RPMI7951 (cell line): ENCODE results near the gene IARS2. TPM values are rescaled to one million over a fixed set of nuclear protein-coding genes. Genes with fewer than 3 reads are reported as not detected.
"Not testable (repeated sequence)": the region's sequence is repeated elsewhere in the genome, so short reads cannot be mapped to it uniquely, and the experiment has no call there.

Experiments
- DNase-seq: peaks from one replicate; pipeline ENCODE4 v3.0.0-alpha.2; 2012; ENCODE audit warnings: low read depth
- total RNA-seq: library from RNA; depleted of rRNA; stranded (reverse); fragments of >200 nt; shearing (Covaris generic); gene quantifications from 2 replicates; pipeline ENCODE4 v1.2.3, GENCODE V29; 2014; rRNA removed

IARS2 gene
- 77.2 and 81.0 TPM in 2 replicates for total RNA-seq

DNA sequence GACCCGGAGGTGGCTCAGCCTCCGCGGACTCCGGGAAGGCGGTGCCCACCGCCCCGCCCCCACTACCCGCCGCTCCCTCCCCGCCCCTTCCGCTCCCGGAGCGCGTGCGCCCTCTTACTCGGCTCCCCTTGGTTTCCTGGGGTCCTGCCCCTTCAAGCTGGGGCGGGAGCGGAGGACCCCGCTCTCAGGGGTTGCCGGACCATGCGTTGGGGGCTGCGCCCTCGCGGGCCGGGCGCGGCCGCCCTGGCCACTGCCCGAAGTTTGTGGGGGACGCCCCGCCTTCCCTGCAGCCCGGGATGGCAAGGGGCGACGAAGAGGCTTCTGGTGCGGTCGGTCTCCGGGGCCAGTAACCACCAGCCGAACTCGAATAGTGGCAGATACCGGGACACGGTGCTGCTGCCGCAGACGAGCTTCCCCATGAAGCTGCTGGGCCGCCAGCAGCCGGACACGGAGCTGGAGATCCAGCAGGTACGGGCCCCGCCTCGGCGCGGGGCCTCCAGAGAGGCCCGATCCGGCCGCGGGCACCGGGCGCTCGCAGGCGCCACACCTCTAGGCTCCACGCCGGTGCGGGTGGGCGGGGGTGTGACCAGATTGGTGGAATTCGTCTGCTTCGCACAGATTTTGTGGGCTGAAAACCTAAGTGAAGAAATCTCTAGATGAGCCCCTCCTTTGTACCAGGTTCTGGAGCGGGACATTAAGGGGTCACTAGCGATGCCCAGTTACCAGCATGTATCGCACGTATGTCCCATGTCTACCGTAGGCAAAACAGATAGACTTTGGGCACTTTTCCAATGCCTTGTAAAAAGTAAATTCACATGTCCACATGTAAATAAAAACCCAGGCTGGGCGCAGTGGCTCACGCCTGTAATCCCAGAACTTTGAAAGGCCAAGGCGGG, at the start of gene IARS2:
IARS2 (plus strand) TSS at position 117 of the 896 bp plus-strand sequence; CDS start at position 202, 85 bp downstream.
- peak; percentile 80 for DNase-seq

DNA sequence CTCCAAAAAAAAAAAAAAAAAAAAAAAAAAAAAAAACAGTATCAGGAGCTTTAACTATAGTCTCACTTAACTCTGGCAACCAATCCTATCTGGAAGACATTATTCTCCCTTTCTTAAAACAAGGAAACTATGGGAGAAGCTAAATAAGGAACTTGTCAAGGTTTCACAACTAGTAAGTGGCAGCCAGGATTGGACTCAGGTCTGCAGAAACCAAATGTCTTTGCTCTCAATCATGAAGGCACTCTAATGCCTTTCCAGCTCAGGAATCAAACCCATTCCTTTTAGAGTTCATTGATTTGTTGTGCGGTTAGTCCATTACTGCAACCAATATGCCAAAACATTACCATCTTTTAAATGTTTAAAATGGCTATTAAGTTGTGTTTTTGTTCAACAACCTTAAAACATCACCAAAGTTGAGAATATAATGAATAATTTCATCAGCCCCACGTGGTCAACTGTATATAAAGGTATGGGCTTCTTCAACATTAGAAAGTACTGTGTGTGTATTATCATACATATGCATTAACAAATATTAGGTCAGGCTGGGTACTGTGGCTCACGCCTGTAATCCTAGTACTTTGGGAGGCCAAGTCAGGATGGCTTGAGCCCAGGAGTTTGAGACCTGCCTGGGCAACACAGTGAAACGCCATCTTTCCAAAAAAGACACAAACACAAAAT, 49.1 kb upstream of the IARS2 start:
- DNase-seq: no peak

DNA sequence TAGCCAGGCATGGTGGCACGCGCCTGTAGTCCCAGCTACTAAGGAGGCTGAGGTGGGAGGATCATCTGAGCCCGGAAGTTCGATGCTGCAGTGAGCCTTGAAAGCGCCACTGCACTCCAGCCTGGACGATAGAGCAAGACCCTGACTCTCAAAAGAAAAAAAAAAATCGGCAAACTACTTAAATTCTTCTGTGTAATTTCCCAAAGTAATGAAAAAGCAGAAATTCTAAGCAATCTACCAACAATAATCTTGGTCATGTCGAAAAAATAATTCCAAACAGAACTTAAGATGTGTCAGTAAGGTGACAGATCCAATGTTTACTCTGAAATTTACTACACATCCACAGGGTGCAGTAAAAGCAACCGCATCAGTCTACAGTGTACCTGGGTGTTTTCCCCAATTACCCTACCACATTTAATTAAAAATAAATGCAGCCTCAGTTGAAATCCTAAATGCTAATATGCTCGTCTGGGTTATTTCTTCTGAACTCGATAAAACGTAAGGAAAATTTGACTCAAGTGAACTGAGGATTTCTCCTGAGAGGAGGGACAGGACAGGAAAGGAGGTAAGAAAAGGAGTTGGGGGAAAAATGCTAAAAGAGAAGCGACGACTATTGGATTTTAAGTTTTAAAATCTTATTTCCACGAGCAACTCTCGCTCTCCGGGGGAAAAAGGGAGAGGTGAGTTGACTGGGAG, 48.4 kb upstream of the IARS2 start:
- DNase-seq: peak; percentile 9

DNA sequence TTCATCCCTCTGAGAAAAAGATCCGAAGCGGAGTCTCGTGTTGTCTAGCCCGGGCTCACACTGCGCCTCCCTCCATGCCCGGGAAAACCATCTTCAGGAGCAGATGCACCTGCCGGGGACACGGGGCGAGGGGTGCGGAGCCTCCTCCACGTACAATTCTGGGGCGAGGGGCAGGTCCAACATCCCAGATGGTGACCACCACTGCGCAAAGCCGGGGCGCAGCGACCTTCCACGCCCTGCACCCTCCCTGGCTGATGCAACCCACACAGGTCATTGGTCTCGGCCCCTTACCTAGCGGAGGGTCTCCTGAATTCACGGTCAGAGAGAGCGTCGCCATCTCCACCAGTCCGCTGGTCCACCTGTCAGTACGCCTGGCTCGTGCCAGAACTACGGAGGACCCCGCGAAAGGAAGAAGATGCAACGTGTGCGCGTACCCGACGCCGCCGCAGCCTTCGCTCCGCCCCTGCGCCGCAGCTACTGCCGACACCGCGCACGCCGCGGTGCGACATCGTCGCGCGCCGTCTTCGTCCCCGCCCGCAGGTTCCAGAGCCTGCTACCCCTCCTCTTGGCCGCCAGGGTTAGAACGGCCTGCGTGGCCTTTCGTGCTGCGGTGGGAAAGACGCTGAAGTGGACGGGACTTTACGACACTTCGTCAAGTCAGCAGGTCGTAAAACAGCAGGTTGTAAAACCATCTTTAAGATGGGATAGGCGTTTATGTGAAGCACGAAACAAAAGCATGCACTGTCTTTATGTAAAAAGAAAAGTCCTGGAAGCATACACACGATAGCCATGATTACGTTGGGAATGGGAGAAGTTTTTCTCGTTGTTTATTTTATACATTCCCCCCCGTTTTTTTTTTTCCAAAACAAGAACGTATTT, 47.6 kb upstream of the IARS2 start, which contains the start of gene EPRS1:
EPRS1 (minus strand) TSS at position 454 of the 879 bp plus-strand sequence; CDS start at position 337, 117 bp downstream.
- DNase-seq: peak; percentile 98

DNA sequence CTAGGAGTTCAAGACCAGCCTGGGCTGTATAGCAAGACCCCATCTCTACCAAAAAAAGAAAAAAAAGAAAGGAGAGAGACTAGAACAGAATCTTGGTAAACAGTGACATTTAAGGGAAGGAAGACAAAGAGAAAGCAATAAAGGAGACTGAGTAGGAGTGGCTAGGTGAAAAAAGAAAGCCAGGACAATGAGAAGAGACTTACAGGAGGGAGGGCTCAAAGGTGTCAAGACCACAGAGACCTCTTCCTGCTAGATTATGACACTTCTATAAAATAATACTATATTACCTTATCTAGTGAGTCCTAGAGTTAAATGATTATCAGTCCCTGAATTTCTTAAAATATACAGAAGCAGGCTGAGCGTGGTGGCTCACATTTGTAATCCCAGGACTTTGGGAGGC, 37.6 kb upstream of the IARS2 start:
- DNase-seq: no peak

GRCh38 chr1:220060876-220061275, 33.1 kb upstream of the IARS2 start:
- DNase-seq: no peak

DNA sequence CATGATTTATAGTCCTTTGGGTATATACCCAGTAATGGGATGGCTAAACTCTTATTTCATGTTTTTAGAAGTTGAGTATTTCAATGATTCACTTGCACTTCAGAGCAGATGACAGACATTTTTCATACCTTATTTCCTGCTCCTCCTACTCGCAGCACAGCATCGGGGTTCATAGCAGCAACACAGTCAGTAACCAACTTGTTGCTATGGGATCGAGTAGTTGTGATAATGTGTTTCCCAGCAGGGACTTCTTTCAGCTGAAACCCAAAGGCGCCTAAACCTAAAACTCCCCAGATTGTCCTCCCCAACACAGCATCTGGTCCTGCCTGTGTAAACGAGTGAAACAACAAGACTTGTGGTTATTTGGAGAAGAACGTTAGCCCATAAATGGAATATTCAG, 31.3 kb upstream of the IARS2 start:
- no peak for DNase-seq

DNA sequence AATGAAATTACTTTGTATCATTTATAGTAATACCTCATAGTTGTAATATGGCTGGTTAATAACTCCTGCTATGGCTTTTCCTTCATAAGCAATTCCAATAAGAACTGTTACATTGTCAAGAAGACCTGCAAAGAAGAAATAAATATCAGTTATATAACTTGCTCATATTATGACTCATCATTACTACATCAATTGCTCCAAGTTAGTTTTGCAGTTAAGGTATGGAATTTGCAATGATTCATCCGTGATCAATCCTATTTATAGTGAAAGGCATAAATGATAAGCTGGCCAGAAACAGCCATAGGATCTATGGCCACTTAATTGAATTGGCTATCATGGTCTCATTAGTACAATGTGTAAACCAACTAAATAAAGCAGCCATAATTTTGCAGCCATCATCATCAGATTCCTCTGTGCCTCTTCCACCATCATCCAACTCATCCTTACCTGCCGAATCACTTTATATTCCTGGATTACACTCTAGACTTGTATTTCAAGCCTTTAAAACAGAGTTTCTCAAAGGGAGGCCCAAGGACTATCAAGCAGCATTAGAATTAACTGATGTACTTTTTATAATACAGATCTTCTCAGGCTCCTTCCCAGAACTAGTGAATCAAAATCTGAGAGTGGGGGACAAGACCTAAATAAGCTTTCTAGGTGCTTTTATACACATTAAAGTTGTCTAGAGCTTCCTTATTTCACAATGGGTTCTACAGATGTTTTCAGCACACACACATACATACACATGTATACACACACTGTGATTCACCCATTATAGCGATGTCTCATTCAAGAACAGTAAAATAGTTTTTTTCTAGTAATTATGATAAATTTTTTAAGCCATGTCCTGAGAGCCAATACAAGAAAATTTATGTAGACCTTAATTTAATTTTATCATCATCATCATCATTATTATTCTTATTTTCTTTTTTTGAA, 26.4 kb upstream of the IARS2 start:
- DNase-seq: no peak

DNA sequence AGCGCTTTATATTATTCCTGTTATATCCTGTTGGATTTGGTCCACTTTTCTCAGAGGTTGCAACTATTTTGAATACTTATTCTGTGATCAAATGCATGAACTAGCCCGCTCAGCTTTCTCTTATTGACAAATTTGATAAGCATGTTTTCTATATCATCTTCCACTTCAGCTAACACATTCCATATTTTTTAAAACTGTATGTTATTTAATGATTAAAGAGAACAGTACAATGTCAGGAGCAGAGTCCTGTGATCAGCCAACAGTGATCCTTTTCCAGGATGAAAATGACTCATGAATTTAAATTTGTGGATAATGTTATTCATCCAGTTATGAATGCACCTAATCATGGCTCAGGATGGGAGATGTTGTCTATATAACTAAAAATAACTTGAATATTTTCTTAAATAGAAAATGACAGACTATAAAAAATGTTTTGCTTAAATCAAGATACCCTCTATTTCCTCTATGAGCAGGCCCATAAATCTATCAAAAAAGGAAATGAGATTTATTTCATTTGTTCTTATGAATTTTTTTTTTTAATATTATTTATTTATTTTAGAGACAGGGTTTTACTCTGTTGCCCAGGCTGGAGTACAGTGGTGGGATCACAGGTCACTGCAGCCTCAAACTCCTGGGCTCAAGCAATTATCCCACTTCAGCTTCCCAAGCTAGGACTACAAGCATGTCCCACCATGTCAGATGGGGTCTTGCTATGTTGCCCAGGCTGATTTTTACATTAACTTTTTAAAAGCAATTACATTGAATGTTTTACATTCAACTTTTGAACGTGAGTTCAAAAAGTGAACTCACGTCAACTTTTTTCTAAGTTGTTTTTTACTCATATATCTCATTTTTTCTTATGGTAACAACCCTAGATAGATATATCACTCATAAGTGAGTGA, 16.8 kb upstream of the IARS2 start:
- DNase-seq: no peak

GRCh38 chr1:220077887-220078286, 16.0 kb upstream of the IARS2 start:
- DNase-seq: no peak

DNA sequence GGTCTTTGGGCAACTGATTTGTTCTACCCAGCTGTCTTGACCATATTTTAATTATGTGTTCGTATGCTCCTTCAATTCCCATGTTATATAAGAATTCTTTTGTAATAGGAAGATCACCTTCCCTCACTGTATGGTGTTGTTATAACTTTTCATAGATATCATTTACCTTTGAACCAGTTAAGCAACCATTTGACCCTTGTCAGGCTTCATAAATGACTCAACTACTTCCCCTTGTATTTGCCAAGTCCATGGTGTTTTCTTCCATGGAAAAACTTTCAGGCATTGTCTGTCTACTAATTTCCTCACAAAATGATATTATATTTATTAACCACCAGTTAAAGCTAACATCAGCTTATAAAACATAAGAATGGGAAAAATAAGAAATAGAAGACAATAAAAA, 9.5 kb upstream of the IARS2 start:
- no peak for DNase-seq

DNA sequence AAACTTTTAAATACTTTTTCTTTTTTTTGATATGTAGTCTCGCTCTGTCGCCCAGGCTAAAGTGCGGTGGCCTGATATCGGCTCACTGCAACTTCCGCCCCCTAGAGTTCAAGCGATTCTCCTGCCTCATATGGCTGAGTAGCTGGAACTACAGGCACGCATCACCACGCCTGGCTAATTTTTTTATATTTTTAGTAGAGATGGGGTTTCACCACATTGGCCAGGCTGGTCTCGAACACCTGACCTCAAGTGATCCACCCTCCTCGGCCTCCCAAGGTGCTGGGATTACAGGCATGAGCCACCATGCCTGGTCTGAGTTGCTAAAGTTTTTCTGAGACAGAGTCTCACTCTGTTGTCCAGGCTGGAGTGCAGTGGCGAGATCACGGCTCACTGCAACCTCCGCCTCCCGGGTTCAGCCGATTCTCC, 7.7 kb upstream of the IARS2 start:
- not testable (repeated sequence) for DNase-seq

GRCh38 chr1:220089650-220090556, 4.0 kb upstream of the IARS2 start, which contains the start of gene BPNT1:
BPNT1 (minus strand) TSS chr1:220089788; CDS start chr1:220079846, 9,942 bp downstream.
- DNase-seq: peak; percentile 88

GRCh38 chr1:220092694-220093093, 1.2 kb upstream of the IARS2 start:
- no peak for DNase-seq

- DNase-seq: no peak
Observed at GRCh38 chr1:220093361-220094015, 444 bp upstream of the IARS2 start.

DNA sequence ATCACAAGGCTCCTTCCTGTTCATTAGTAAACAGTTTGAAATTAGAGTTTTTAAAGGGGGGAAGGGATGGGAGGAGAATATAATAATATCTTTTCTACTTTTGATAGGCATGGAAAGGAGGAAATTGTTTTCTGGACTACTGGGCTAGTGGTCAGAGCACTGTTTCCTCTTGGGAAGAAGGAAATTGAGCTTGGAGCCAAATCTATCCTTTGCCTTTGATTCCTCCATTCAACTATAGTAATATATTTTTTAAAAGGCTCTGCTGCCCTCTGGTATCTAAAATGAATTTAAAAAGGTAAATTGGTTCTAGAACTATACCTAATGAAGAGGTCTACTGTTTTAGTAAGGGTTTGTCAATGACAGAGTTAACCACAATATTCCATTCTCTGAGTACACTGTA, 5.9 kb downstream of the IARS2 start:
- DNase-seq: no peak

- not testable (repeated sequence) for DNase-seq
Observed at GRCh38 chr1:220110473-220110872, 16.5 kb downstream of the IARS2 start.
